ENCODE results near the gene COL27A1. TPM values are rescaled to one million over a fixed set of nuclear protein-coding genes. Genes with fewer than 3 reads are reported as not detected.
A peak's percentile ranks its signal among the peaks of the same experiment; 100 is the strongest.

COL27A1 gene
- polyA plus RNA-seq, 1 of the 3 experiments (the other 2 are of a cell fraction): 8.7 TPM

GRCh38 chr9:114220061-114220541, 64.8 kb downstream of the COL27A1 start:
- H3K27me3 ChIP-seq (ENCODE audit: insufficient read depth): no peaks in the 10 kb centered on the region
- H3K9me2 ChIP-seq: no peaks in the 10 kb centered on the region
- peak; percentile 56 for DNase-seq
- CTCF ChIA-PET: interaction anchor here (0.7 to 2.4 kb wide), 7 partner anchors 12 to 111 kb away, joined by 3 to 6 read pairs (median 4); partner anchors contain the start of gene COL27A1
- H3K9me3 ChIP-seq: no peaks in the 10 kb centered on the region
- H3K36me3 ChIP-seq (replicated peaks in 1 of 2; ENCODE audit: control insufficient read depth in 1 of 2, insufficient read depth in 2 of 2, low read length in 1 of 2): no peaks in the 10 kb centered on the region
- POLR2A ChIA-PET: no interaction called here
- no peaks in the 10 kb centered on the region for H3K79me2 ChIP-seq (ENCODE audit: insufficient read depth)
- no peak overlapping the region for H3K27ac ChIP-seq (ENCODE audit: low read depth in 2 of 2, low read length in 1 of 2)
- H3K4me1 ChIP-seq (ENCODE audit: control insufficient read depth in 1 of 2, insufficient read depth in 2 of 2, low read depth in 1 of 2, low read length in 1 of 2): peaks cover 18 to 20% of the 10 kb centered on the region in 2 experiments
- no peaks in the 10 kb centered on the region for H4K20me1 ChIP-seq (ENCODE audit: insufficient read depth)
- WGBS (ENCODE audit: low lambda C conversion rate): 83% methylated on average over 6 of the region's 8 CpGs
- H3K4me3 ChIP-seq (ENCODE audit: low read depth in 2 of 2, low read length in 1 of 2): no peak overlapping the region
- no peak overlapping the region for H3K9ac ChIP-seq
- peaks cover 24% of the 10 kb centered on the region for H3F3A ChIP-seq (replicated peaks; ENCODE audit: insufficient read depth)
- TF ChIP-seq, protein P1, sequence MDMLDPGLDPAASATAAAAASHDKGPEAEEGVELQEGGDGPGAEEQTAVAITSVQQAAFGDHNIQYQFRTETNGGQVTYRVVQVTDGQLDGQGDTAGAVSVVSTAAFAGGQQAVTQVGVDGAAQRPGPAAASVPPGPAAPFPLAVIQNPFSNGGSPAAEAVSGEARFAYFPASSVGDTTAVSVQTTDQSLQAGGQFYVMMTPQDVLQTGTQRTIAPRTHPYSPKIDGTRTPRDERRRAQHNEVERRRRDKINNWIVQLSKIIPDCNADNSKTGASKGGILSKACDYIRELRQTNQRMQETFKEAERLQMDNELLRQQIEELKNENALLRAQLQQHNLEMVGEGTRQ (IDR thresholded peaks at IDR 0.05; ENCODE audit: borderline replicate concordance, low read depth, low read length): no peak
- TF ChIP-seq CHD2 (IDR thresholded peaks at IDR 0.05; ENCODE audit: low read length, partially characterized antibody) (no peak), FOSL2 (IDR thresholded peaks at IDR 0.05; ENCODE audit: borderline replicate concordance, low read depth) (no peak), NFIC (IDR thresholded peaks at IDR 0.05; ENCODE audit: borderline replicate concordance) (no peak), SMC3 (IDR thresholded peaks at IDR 0.05; ENCODE audit: low read depth, low read length) (no peak), EP300 (IDR thresholded peaks at IDR 0.05; ENCODE audit: borderline replicate concordance in 1 of 2, low read depth in 1 of 2, low read length in 1 of 2) (no peak), FOXM1 (IDR thresholded peaks at IDR 0.05; ENCODE audit: low read depth) (no peak)
- TF ChIP-seq, protein P2, sequence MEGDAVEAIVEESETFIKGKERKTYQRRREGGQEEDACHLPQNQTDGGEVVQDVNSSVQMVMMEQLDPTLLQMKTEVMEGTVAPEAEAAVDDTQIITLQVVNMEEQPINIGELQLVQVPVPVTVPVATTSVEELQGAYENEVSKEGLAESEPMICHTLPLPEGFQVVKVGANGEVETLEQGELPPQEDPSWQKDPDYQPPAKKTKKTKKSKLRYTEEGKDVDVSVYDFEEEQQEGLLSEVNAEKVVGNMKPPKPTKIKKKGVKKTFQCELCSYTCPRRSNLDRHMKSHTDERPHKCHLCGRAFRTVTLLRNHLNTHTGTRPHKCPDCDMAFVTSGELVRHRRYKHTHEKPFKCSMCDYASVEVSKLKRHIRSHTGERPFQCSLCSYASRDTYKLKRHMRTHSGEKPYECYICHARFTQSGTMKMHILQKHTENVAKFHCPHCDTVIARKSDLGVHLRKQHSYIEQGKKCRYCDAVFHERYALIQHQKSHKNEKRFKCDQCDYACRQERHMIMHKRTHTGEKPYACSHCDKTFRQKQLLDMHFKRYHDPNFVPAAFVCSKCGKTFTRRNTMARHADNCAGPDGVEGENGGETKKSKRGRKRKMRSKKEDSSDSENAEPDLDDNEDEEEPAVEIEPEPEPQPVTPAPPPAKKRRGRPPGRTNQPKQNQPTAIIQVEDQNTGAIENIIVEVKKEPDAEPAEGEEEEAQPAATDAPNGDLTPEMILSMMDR (IDR thresholded peaks at IDR 0.05): no peak
- TF ChIP-seq, protein P3, sequence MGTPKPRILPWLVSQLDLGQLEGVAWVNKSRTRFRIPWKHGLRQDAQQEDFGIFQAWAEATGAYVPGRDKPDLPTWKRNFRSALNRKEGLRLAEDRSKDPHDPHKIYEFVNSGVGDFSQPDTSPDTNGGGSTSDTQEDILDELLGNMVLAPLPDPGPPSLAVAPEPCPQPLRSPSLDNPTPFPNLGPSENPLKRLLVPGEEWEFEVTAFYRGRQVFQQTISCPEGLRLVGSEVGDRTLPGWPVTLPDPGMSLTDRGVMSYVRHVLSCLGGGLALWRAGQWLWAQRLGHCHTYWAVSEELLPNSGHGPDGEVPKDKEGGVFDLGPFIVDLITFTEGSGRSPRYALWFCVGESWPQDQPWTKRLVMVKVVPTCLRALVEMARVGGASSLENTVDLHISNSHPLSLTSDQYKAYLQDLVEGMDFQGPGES (IDR thresholded peaks at IDR 0.05; ENCODE audit: low read depth, low read length): no peak
- H2AFZ ChIP-seq (ENCODE audit: low read depth): no peak overlapping the region
- no peak overlapping the region for H3K4me2 ChIP-seq

- Histone ChIP-seq H3F3A (replicated peaks; ENCODE audit: insufficient read depth) (peaks cover 36% of the 10 kb centered on the region), H3K9me3 (no peaks in the 10 kb centered on the region), H4K20me1 (ENCODE audit: insufficient read depth) (no peaks in the 10 kb centered on the region), H3K4me3 (ENCODE audit: low read depth in 2 of 2, low read length in 1 of 2) (no peak overlapping the region), H3K36me3 (replicated peaks in 1 of 2; ENCODE audit: control insufficient read depth in 1 of 2, insufficient read depth in 2 of 2, low read length in 1 of 2) (no peaks in the 10 kb centered on the region), H3K79me2 (ENCODE audit: insufficient read depth) (no peaks in the 10 kb centered on the region), H3K4me1 (ENCODE audit: control insufficient read depth in 1 of 2, insufficient read depth in 2 of 2, low read depth in 1 of 2, low read length in 1 of 2) (peaks cover 14 to 25% of the 10 kb centered on the region in 2 experiments; a peak in 3 of 4 replicates), H3K27me3 (ENCODE audit: insufficient read depth) (no peaks in the 10 kb centered on the region), H3K9ac (no peak overlapping the region), H3K9me2 (no peaks in the 10 kb centered on the region), H3K27ac (ENCODE audit: low read depth in 2 of 2, low read length in 1 of 2) (no peak overlapping the region), H3K4me2 (no peak overlapping the region), H2AFZ (ENCODE audit: low read depth) (no peak overlapping the region)
- ChIA-PET CTCF (interaction anchor here (1.1 to 1.2 kb wide), 2 partner anchors 17 to 67 kb away, joined by 3 to 4 read pairs; partner anchors contain the start of gene COL27A1), POLR2A (no interaction called here)
- DNase-seq: no peak
- 89% methylated on average over 10 of the region's 10 CpGs for WGBS (ENCODE audit: low lambda C conversion rate)
- no peak for TF ChIP-seq SMC3 (IDR thresholded peaks at IDR 0.05; ENCODE audit: low read depth, low read length)
- no peak for TF ChIP-seq ZBTB33 (IDR thresholded peaks at IDR 0.05; ENCODE audit: borderline replicate concordance, low read depth)
- TF ChIP-seq FOXM1 (IDR thresholded peaks at IDR 0.05; ENCODE audit: low read depth): no peak
- TF ChIP-seq FOXJ3 (CRISPR knock-in tag; IDR thresholded peaks at IDR 0.05): no peak
- TF ChIP-seq, protein P4, sequence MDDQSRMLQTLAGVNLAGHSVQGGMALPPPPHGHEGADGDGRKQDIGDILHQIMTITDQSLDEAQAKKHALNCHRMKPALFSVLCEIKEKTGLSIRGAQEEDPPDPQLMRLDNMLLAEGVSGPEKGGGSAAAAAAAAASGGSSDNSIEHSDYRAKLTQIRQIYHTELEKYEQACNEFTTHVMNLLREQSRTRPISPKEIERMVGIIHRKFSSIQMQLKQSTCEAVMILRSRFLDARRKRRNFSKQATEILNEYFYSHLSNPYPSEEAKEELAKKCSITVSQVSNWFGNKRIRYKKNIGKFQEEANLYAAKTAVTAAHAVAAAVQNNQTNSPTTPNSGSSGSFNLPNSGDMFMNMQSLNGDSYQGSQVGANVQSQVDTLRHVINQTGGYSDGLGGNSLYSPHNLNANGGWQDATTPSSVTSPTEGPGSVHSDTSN (IDR thresholded peaks at IDR 0.05): no peak
- no peak for TF ChIP-seq YY1 (IDR thresholded peaks at IDR 0.05; ENCODE audit: low read depth)
- no peak for TF ChIP-seq NFIC (IDR thresholded peaks at IDR 0.05; ENCODE audit: borderline replicate concordance)
- peak; percentile 22; the same call in 1 of the 2 replicates for TF ChIP-seq TCF12 (IDR thresholded peaks at IDR 0.05)
These were observed 66.5 kb downstream of the COL27A1 start for GRCh38 chr9:114221706-114222465.
